HG03175 (cell line): ENCODE results near the gene SYNDIG1.
"Not testable (repeated sequence)": the region's sequence is repeated elsewhere in the genome, so short reads cannot be mapped to it uniquely, and the experiment has no call there.

ENCODE experiments used
- ATAC-seq: cut with Tn5 transposase; IDR thresholded peaks from one replicate; pipeline ENCODE4 v1.9.1; 2021; ENCODE audit warnings: mild to moderate bottlenecking, moderate library complexity; ENCODE audit not compliant: unreplicated experiment

The SYNDIG1 gene

DNA sequence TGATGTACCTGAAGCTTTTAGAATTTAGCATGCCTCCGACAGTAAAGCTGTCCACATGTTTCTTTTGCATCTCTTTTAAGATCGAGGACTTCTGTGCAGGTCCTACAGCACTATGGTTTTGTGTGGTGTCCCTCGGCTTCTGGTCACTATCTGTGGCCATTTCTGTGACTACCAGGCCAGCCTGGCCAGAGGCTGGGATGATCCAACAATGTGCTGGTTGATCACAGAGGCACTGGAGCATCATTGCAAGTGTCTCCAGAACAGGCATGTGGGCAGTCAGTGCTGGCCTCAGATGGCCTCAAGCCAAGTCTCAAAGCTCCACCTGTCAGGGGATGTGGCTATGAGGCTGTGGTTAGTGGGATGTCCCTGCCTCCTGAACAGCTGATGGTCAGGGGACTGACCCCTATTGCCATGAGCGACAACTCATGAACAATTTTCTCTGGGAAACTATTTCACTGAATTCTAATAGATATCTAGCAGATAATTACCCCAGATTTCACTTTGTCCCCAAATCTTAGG, 136.6 kb downstream of the SYNDIG1 start:
- no peak for ATAC-seq

DNA sequence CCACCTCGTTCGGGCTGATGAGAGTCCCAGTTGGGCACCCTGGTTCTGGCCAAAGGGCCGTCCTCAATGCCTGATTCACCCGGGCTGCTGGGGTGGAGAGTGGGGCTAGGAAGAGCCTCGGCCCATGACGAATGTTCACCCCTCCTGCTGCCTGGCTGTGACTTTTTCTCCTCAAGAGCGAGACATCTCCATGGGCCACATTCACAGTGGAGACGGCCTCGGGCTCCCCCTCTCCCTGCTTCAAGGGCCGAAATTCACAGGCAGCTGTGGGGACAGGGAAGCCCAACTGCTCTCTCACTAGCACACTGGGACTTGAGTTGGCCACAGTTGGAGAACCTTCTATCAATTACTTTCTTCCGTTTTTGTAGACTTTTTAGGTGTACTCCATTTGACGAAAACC, 138.0 kb downstream of the SYNDIG1 start:
- no peak for ATAC-seq

- peak; percentile 63 for ATAC-seq
Measured at GRCh38 chr20:24608926-24609667, 139.7 kb downstream of the SYNDIG1 start.

DNA sequence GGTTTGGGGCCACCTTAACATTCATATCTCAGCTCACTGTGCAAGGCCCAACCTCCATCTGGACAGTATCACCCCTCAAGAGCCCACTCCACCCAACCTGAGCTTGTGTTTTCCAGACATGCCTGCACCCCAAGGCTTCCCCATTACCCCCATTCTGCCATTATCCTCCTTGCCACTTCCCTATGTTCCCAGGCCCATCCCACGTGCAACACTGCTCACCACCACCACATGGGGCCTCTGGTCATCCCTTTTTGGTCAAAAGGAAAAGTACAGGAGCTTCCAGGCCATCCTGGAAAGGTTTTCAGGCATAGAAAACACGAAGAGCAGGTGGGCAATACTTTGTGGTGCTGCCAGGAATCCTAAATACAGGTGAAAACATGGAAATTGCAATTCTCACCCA, 140.3 kb downstream of the SYNDIG1 start:
- ATAC-seq, result no peak

DNA sequence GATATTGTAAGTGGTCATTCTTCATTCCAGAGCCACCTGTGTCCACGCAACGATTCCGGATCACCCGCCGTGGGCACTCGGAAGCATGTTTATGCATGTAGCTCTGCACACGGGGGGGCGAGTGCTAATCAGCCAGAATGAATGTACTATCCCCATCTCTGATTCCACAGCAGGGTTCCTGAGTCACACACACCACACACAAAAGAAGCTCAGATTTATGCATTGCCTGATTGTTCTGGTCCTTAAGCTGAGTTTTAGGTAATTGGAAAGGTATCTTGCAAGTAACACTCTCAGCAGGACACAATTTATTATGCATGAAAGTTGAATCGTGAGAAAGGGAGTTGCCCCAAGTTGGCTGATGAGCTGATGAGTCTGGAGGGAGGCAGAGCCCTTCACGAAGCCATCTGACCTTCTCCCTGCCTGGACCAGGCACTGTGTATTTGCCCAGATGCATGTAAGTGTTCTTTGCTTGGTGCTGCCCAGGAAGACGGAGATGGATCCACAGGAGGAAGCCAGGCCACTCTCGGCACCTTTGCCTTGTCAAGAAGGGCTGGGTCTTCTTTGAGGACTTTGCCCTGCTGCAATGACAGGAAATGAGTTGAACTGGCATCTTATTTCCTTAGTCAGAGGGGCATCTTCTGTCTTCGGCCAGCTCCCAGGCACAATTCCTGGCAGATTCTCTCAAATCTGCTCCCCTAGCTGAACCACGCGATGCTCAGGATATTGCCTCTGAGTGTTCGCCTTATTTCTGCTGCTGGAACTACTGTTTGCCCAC, 141.1 kb downstream of the SYNDIG1 start:
- no peak for ATAC-seq

GRCh38 chr20:24611360-24612140, 142.1 kb downstream of the SYNDIG1 start:
- ATAC-seq, result no peak

DNA sequence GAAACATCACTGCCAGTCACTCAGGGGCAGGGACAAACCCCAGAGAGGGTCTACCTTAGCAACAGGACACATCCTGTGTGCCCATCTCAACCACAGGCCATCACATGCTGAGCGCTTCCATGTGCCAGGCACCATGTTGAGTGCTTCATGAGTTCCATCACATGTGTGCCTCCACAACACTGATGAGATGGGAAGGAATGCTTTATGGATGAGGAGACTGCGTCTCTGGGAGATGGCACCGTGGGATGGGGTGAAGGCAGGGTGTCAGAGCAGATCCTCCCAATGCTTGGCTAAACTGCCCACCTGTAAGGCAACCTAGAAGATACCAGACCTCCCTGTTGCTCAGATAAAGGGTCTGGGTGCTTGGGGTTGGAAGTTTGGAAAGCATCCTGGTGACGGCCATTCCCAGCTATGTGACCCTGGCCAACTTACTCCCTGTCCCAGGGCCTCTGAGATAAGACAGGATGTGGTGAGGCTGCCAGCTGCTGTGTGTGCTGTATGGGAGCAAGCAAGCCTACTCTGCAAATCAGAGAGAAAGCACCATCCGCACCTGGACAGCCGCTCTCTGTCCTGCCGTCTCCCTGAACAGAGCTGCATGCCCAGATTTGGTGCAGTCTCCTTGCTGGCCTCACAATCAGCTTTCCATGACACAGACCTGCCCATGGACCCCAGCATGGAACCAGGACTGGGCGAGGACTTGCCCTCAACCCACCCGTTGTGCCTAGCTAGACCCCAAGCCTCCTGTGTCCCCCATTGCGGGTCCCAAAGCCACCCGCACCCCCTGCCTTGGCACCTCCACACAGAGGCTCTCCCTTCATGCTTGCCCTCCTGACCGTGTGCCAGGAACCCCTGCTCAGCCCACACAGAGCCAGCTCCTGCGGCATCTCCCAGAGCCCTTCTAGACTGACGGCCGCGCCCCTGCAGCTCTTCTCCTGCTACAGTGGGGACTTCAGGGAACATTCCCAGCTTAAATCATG, 143.7 kb downstream of the SYNDIG1 start:
- no peak for ATAC-seq

DNA sequence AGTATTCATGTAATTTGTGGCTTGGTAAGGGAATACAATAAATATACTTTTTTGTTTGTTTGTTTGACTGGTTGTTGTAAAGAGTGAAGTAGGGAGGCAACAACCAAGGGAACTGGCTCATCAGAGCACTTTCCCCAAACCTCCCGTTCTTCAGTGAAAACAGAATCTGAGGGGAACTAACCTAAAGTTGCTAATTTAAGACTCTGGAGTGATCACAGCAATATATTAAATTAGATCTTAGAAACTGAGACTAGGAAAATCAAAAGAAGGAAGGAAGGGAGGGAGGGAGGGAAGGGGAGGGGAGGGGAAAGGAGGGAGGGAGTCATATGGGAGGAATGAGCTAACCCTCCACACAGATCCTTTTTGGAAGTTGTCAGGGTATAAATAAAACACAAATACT, 144.9 kb downstream of the SYNDIG1 start:
- ATAC-seq, result no peak

DNA sequence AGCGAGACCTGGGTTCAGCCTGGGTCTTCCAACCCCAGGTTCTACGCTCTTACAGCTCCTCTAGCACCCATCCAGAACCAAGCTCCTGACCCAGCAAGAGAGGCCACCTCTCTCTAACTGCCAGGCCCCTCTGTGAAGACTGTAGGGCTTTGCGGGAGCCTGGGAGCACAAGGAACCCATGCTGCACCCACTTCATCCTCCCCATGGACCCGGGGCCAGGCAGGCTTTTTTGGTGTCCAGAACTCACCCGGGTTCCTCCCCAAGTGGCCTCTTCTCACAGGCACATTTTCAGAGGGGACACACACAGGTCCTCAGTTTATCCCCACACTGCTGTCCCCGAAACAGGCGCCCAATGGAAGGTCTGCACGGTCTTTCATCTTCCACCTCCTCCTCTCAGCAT, 145.9 kb downstream of the SYNDIG1 start:
- no peak for ATAC-seq

DNA sequence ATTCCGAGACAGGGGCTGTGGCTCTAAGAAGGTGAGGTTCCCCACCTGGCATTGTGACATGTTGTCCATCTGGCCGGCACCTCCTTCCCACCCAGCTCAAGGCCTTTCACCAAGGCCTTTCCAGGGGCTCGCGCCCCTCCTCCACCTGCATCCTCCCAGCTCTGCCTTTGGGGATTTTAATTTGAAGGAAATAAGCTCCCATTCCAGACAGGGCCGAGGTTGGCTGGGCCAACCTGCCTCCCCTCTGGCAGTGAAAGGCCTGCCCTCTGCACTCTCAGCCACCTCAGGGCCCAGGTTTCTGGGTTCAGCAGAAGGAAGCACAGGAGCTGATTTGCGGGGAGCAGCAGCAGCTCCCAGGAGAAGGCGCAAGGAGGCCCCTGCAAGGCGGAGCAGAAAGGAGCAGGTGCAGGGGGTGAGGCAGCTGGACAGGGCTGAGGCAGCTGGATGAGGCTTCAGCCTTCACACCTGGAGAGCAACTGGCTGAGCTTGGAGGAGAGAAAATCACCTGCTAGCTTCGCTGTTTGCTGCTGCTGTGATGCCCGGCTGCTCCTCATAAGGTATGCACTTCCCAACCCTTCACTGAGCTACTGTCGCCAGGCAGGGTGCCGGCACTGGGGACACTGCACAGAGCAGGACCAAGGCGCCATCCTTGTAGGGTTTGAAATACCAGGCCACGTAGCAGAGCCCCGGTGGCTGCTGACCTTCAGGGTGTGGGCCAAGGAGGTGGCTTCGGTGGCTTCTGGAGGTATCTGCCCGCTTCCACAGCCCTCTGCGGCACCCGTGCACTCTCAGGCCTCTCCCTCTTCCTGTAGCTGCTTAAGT, 147.0 kb downstream of the SYNDIG1 start:
- ATAC-seq, result no peak

- ATAC-seq, result no peak
Measured at GRCh38 chr20:24617080-24617432, 147.6 kb downstream of the SYNDIG1 start.

DNA sequence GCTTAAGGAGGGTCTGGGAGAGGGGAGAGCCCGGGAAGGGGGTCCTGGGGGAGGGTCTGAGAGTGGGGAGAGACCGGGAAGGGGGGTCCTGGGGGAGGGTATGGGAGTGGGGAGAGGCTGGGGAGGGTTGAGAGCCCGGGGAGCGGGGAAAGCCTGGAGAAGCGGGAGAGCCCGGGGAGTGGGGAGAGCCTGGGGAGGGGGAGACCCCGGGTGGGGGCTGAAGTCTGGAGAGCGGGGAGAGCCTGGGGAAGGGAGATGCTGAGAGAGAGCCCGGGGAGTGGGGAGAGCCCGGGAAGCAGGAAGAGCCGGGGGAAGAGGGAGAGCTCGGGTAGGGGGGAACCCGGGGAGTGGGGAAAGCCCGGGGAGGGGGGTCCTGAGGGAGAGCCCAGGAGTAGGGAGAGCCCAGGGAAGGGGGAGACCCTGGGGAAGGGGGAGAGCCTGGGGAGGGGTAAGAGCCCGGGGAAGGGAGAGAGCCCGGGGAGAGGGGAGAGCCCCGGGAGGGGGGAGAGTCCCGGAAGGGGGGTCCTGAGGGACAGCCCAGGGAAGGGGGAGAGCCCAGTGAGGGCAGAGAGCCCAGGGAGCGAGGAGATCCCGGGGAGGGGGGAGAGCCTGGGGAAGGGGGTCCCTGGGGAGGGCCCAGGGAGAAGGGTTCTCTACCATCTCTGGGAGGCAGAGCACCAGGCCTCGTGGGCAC, 148.5 kb downstream of the SYNDIG1 start:
- no peak for ATAC-seq

DNA sequence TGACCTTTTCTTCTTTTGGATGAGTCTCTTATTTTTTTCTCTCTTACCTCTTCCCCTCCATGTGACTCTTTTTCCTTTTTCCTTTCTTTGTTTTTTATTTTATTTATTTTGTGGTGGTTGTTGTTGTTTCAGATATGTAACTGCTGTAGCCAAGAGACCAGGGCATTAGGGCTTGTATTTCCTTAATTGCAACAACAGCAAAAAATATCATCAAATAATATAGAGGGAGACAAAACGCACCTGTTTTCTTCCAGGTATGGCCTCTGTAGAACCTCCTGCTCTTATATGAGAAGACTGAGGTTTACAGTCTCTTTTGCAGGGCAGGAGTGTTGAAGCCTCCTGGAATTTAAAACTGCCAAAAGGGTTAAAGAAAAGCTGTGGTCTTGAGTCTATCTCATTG, 149.3 kb downstream of the SYNDIG1 start:
- no peak for ATAC-seq

DNA sequence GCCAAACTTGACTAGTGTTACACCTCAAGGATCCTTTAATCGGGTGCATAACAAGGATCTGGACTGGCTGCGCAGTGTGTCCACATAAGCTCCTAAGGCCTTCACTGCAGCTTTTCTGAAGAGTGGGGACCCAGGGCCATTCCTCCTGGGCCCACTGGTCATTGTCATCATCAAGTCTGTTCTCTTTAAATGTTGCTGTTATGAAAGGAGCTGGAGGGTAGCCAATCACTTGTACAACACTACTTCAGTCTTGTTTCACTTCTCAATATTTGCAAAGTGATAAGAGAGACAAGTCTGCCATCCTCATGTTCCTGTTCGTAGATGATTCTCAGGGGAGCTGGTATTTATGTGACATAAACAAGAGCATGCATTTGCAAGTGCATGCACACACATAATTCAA, 149.8 kb downstream of the SYNDIG1 start:
- peak; percentile 78 for ATAC-seq

DNA sequence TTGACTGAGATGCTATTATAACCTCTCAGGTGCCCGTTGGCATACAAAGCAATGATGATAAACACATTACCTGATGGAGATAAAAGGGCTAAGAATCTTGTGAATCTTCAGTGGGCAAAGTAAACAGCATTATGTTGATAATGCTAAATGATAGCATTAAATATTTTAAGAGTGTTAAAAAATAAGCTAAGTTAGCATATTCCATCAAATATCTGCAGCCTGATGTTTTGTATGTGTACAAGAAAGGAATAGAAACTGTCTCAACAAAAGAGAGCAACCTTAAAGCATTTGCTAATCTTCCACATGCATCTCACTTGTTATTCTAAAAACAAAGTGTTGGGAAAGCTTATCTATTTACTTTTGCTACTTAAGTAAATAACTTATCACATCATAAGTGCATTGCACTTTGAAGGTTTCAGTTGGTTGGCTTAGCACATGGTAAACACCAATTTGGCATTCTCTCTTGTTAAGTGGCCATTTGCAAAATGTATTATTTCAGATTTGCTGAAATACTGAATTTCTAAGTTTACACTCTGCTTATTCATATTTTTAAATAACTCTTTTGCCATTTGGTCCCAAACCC, 151.6 kb downstream of the SYNDIG1 start:
- no peak for ATAC-seq

- ATAC-seq, result no peak
Measured at GRCh38 chr20:24622856-24623255, 153.4 kb downstream of the SYNDIG1 start.

GRCh38 chr20:24626141-24626540, 156.7 kb downstream of the SYNDIG1 start:
- not testable (repeated sequence) for ATAC-seq

- no peak for ATAC-seq
Measured at GRCh38 chr20:24627291-24627690, 157.9 kb downstream of the SYNDIG1 start.
